OCI-LY7 (cell line): Measurements from ENCODE around the gene TACR1.

Experiments used
- CTCF ChIP-seq: fragments of 200-600 bp; sonication (generic); conservative IDR thresholded peaks from 2 replicates; pipeline ENCODE4 v1.5.1; 2014; ENCODE audit warnings: mild to moderate bottlenecking, antibody characterized with exemption, low read length, moderate library complexity, mixed read lengths
- EZH2phosphoT487 ChIP-seq: fragments of 200-600 bp; sonication (generic); IDR thresholded peaks from 2 replicates; pipeline ENCODE4 v1.6.1; 2018; ENCODE audit warnings: low read depth, borderline replicate concordance, mild to moderate bottlenecking, mixed run types, antibody characterized with exemption, low read length, moderate library complexity, mixed read lengths

GRCh38 chr2:75237296-75237695, 38.0 kb upstream of the TACR1 start:
- TF ChIP-seq CTCF = no peak
- TF ChIP-seq EZH2phosphoT487 = no peak
